GM12865 (cell line): ENCODE results near the gene C7orf57.

Source experiments
- DNase-seq: peaks from one replicate; pipeline ENCODE4 v3.0.0; 2010; ENCODE audit warnings: low read depth
- H3K4me3 ChIP-seq: 2 replicates; pipeline ENCODE4 v1.5.1; 2011; ENCODE audit warnings: mild to moderate bottlenecking, low read depth, low read length, control low read depth
- TF ChIP-seq, protein P1 (sequence below): IDR thresholded peaks from 2 replicates; pipeline ENCODE4 v1.5.1; 2011; ENCODE audit warnings: low read length, control low read depth, low read depth, inconsistent platforms; ENCODE audit not compliant: insufficient read depth; ENCODE audit errors: missing control alignments

The C7orf57 gene

GRCh38 chr7:48097521-48098231 is 62.3 kb downstream of the C7orf57 start:
- DNase-seq, result no peak
- TF ChIP-seq, protein P1, sequence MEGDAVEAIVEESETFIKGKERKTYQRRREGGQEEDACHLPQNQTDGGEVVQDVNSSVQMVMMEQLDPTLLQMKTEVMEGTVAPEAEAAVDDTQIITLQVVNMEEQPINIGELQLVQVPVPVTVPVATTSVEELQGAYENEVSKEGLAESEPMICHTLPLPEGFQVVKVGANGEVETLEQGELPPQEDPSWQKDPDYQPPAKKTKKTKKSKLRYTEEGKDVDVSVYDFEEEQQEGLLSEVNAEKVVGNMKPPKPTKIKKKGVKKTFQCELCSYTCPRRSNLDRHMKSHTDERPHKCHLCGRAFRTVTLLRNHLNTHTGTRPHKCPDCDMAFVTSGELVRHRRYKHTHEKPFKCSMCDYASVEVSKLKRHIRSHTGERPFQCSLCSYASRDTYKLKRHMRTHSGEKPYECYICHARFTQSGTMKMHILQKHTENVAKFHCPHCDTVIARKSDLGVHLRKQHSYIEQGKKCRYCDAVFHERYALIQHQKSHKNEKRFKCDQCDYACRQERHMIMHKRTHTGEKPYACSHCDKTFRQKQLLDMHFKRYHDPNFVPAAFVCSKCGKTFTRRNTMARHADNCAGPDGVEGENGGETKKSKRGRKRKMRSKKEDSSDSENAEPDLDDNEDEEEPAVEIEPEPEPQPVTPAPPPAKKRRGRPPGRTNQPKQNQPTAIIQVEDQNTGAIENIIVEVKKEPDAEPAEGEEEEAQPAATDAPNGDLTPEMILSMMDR, result no peak
- no peak overlapping the region for H3K4me3 ChIP-seq

DNA sequence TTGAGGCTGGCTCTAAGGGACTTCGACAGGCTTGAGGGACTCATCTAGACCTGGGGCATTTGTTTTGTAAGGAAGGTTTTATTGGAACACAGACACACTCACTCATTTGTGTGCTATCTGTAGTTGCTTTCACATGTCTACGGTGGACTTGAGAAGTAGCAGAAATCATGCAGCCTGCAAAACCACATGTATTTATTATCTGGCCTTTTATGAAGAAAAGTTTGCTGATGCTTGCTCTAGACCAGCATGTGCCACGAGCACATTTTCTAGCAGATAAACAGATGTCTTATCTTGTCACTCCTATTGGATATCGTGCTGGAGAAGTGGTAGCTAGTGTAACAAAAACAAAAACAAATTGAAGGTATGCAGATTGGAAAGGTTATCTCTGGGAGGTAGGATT is 63.5 kb downstream of the C7orf57 start:
- DNase-seq, result no peak
- H3K4me3 ChIP-seq, result no peak overlapping the region
- TF ChIP-seq, protein P1, result no peak

DNA sequence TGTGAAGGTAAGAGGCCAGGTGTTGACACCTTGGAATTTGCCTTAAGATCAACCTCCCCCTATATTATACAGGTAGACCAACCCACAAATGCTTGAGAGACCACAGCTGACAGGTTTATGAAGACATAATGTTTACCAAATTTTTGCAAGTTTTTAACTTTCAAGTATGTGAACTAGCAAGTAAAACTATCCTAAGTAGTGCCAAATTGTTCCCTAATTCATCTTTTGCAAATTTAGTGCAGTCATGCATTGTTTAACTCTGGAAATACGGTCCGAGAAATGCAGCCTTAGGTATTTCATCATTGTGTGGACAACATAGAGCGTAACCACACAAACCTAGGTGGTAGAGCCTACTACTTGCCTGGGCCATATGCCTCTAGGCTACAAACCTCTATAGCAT is 64.4 kb downstream of the C7orf57 start:
- TF ChIP-seq, protein P1, result no peak
- DNase-seq, result no peak
- H3K4me3 ChIP-seq, result no peak overlapping the region

DNA sequence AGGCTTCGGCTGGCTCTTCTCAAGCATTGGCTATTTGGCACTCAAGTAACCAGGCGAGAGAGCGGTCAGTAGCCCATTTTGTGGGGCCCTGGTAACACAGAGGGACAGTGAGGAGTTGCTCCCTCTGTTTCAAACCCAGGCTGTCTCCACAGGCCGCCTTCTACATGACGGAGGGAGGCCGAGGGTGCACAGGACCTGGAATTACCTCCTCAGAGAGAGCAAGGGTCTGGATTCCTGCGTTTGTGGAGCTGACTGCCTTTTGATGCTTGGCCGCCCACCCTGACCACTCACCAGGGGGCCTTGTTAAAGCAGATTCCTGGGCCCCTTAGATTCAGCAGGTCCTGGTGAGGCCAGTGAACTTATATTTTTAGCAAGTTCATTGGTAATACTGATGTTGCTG is 66.0 kb downstream of the C7orf57 start:
- H3K4me3 ChIP-seq, result no peak overlapping the region
- DNase-seq, result no peak
- TF ChIP-seq, protein P1, result no peak

DNA sequence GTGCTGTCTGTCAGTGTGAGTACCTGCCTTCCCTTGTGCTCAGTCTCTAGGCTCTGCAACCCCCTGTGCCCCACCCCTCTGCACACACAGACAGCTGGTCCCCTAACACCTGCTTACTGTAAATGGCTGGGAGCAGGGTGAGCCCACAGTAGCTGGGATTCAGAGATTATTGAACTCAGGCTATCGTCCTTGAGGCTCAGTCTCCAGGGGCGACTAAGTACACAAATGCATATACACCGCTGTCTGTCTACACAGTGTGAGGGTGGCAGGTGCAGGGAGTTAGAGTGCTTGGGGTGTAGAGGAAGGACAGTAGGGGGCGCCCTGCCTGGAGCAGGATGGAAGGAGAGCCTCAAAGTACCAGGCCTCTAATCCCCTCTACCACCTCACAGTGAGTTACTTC is 66.6 kb downstream of the C7orf57 start:
- TF ChIP-seq, protein P1, result peak; percentile 27
- no peak overlapping the region for H3K4me3 ChIP-seq
- no peak for DNase-seq

- TF ChIP-seq, protein P1, result no peak
- DNase-seq, result no peak
- no peak overlapping the region for H3K4me3 ChIP-seq
Measured at GRCh38 chr7:48102530-48102929, 67.2 kb downstream of the C7orf57 start.

GRCh38 chr7:48105045-48105444 is 69.7 kb downstream of the C7orf57 start:
- no peak overlapping the region for H3K4me3 ChIP-seq
- no peak for DNase-seq
- TF ChIP-seq, protein P1, result no peak
